Naive thymus-derived CD8-positive, alpha-beta T cell (primary cell): ENCODE measurements around the gene CSNK2A3. TPM values are rescaled to one million over a fixed set of nuclear protein-coding genes. Genes with fewer than 3 reads are reported as not detected.
"Not testable (repeated sequence)": the region's sequence is repeated elsewhere in the genome, so short reads cannot be mapped to it uniquely, and the experiment has no call there.

Source experiments
- ATAC-seq, 2 donors: fragments of 150-1000 bp; cut with Tn5 transposase in 1 of 2; sonication (Bioruptor Pico), chemical (Tn5 transposase) in 1 of 2; 1 replicate in 1 of 2; 2 replicates in 1 of 2; pipeline ENCODE4 v1.10.0; 2021; ENCODE audit warnings: mild to moderate bottlenecking in 2 of 2, moderate library complexity in 2 of 2
- POLR2A ChIA-PET: fragments of 350-600 bp; sonication (Branson Sonifier 250); formaldehyde crosslinking; loops from one replicate; lab custom pipeline; 2021; ENCODE audit warnings: antibody characterized with exemption; lab: Charles Lee
- DNase-seq, 10 donors: peaks; one replicate each; pipeline versions ENCODE4 v3.0.0 to v3.0.0-alpha.2; 2020 to 2022
- H3K27ac Mint-ChIP-seq, 10 donors: one replicate each; pipeline ENCODE4 v1.8.0; 2020 to 2022; ENCODE audit warnings: mild to moderate bottlenecking in 10 of 10, mixed read lengths in 10 of 10, moderate library complexity in 4 of 10, inconsistent platforms in 1 of 10
- H3K27me3 Mint-ChIP-seq, 5 donors: one replicate each; pipeline ENCODE4 v1.8.0; 2021 to 2022; ENCODE audit warnings: mixed read lengths in 5 of 5
- H3K36me3 Mint-ChIP-seq, 3 donors: one replicate each; pipeline ENCODE4 v1.8.0; 2020 to 2022; ENCODE audit warnings: mixed read lengths in 3 of 3, mild to moderate bottlenecking in 2 of 3, inconsistent platforms in 1 of 3
- H3K4me1 Mint-ChIP-seq, 4 donors: one replicate each; pipeline ENCODE4 v1.8.0; 2021 to 2022; ENCODE audit warnings: mixed read lengths in 4 of 4
- H3K4me3 Mint-ChIP-seq, 10 donors: one replicate each; pipeline ENCODE4 v1.8.0; 2020 to 2022; ENCODE audit warnings: mild to moderate bottlenecking in 10 of 10, mixed read lengths in 10 of 10, moderate library complexity in 6 of 10, inconsistent platforms in 1 of 10
- H3K9me3 Mint-ChIP-seq, 9 donors: one replicate each; pipeline ENCODE4 v1.8.0; 2020 to 2022; ENCODE audit warnings: mixed read lengths in 9 of 9, mild to moderate bottlenecking in 3 of 9, inconsistent platforms in 1 of 9, moderate library complexity in 1 of 9
- polyA plus RNA-seq, 3 donors: library from polyadenylated mRNA; unstranded; fragments of 300-500 nt; fragmentation: Illumina TruSeq; gene quantifications; one replicate each; pipeline ENCODE4 v1.2.3, GENCODE V29; 2021
- total RNA-seq, 8 experiments: library from RNA in 2 of 8; stranded (reverse) in 2 of 8; gene quantifications; one replicate each; pipeline ENCODE4 v1.2.3 and lab custom pipeline; 2021 to 2026

The CSNK2A3 gene
- total RNA-seq (1 to 10 TPM; 1.5 to 2.1 TPM), polyA plus RNA-seq (1 to 10 TPM in 2 of 3 donors, under 1 TPM in 1; 0.85 to 1.4 (median 1.3) TPM), total RNA-seq (lab: John Stamatoyannopoulos, UW) (1.00 to 5.4 (median 2.2) reads per million in 6 experiments)

DNA sequence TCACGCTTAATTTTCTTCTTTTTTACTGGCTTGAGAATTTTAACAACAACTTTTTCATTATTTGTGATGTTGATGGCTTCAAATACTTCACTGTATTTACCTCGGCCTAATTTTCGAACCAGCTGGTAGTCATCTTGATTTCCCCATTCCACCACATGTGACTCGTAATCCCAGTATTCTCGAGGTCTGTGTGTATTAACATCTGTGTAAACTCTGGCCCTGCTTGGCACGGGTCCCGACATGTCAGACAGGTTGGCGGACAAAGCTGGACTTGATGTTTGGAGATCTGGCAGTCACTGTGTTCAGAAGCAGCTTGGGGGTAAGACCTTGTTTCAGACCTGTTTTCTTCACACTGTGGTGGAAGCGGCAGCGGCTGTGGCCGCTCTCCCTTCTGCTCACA lies at the start of gene CSNK2A3:
CSNK2A3 (minus strand) TSS at position 373 of the 400 bp plus-strand sequence; CDS start at position 242, 131 bp downstream.
- H3K9me3 Mint-ChIP-seq, H3K36me3 Mint-ChIP-seq, ATAC-seq, POLR2A ChIA-PET, H3K4me1 Mint-ChIP-seq, DNase-seq, H3K27ac Mint-ChIP-seq, H3K4me3 Mint-ChIP-seq: not testable (repeated sequence)
- peaks cover 0 to 21% (median 7%) of the 10 kb centered on the region in 5 donors for H3K27me3 Mint-ChIP-seq

DNA sequence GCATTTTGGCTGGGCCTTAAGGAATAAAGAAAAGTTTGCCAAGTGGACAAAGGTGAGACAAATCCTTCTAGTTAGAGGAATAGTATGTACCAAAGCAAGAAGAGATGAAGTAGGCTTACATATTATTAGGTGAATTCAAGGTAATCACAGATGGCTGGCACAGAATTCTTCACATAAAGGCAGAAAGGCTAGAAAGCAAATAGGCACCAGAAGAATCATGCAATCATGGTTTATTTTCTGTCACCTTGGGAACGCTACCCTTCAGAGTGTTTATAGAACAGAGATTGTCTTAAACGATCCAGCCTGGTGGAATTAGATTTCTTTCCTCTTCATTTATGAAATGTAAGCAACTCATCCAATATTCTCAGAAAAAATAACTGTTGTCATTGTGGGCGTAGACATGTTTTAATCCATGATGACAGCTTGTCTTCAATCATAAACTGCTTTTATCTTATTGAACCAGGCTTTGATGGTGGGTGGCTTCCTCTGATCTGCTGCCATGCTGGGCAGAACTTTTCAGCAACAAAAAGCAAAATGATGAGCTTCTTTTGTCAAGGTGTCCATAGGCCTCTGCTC lies 49.0 kb upstream of the CSNK2A3 start:
- DNase-seq (no peak), ATAC-seq (no peak)
- H3K27me3 Mint-ChIP-seq = peaks cover 1 to 29% (median 9%) of the 10 kb centered on the region in 5 donors
- no peak overlapping the region for H3K4me3 Mint-ChIP-seq
- H3K36me3 Mint-ChIP-seq = no peaks in the 10 kb centered on the region
- POLR2A ChIA-PET = no interaction called here
- no peak overlapping the region for H3K27ac Mint-ChIP-seq
- no peaks in the 10 kb centered on the region for H3K9me3 Mint-ChIP-seq
- H3K4me1 Mint-ChIP-seq = peaks cover 0 to 2% (median 0%) of the 10 kb centered on the region in 4 donors

DNA sequence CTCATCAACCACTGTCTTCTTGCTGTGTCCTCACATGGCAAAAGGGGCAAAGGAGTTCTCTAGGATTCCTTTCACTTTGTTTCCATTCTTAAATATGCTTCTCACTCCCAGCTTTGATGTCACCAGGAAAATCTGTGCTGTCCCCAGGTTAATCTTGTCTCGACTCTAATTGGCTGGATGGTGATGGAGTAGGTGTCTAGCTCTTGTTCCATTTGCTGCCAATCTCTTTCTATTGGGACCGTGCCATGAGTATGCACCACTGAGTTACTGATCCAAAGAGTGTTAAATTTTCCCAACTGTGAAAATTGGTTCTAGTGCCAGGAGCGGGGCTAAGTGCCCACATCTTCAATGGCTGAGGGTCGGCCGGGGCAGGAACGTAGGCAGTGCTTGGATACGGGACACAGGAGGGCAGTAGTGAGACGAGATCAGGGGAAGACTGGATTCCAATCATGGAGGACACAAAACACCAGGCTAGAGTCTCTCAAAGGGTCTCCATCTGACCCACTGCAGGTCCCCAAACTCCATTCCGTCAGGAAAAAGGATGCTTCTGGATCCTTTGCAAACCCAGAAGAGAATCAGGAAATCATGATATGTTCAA lies 47.7 kb upstream of the CSNK2A3 start:
- Mint-ChIP-seq H3K27me3 (peaks cover 4 to 37% (median 8%) of the 10 kb centered on the region in 5 donors), H3K9me3 (no peaks in the 10 kb centered on the region), H3K36me3 (no peaks in the 10 kb centered on the region), H3K4me1 (peaks cover 0 to 2% (median 0%) of the 10 kb centered on the region in 4 donors), H3K27ac (no peak overlapping the region), H3K4me3 (no peak overlapping the region)
- POLR2A ChIA-PET = no interaction called here
- DNase-seq (no peak), ATAC-seq (no peak)

DNA sequence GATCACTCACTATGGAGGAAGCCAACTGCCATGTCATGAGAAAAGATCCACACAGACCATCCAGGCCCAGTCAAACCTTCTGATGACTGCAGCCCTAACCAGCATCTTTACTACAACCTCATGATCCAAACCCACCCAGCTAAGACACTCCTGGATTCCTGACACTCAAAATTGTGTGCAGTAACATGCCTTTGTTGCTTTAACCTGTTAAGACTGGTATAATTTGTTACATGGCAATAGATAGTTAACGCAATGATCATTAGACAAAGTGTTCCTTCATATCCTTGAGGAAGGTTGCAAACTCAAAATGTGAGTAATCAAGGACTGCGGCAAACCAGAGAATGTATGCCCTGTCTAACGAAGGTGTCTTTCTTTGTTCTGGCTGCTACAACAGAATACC lies 47.1 kb upstream of the CSNK2A3 start:
- DNase-seq (no peak), ATAC-seq (no peak)
- Mint-ChIP-seq H3K36me3 (no peaks in the 10 kb centered on the region), H3K27me3 (peaks cover 7 to 37% (median 8%) of the 10 kb centered on the region in 5 donors), H3K4me1 (peaks cover 0 to 2% (median 0%) of the 10 kb centered on the region in 4 donors), H3K27ac (no peak overlapping the region), H3K4me3 (no peak overlapping the region), H3K9me3 (no peaks in the 10 kb centered on the region)
- POLR2A ChIA-PET = interaction anchor here (0.5 kb wide), 1 partner anchor 8 kb away, joined by 5 read pairs; no protein-coding TSS in a partner anchor

DNA sequence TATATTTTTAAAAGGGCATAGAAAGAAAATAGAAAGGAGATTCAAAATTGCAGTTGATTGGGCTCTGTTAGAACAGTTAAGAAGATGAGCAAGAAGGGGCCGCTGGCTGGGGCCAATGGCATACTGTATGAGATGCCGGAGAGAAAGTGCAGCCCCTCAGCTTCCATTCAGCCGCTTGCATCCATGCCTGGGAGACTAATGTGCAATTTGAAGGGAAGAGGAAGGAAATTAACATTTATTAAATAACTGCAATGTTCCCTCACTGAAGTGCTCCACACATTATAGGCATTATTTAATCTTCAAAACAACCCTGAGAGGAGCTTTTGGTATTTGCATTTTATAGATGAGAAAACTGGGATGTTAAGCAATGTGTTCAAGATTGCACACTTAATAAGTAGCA lies 44.7 kb upstream of the CSNK2A3 start:
- Mint-ChIP-seq H3K36me3 (no peaks in the 10 kb centered on the region), H3K9me3 (no peaks in the 10 kb centered on the region), H3K27ac (no peak overlapping the region), H3K27me3 (peaks cover 3 to 22% (median 5%) of the 10 kb centered on the region in 5 donors), H3K4me1 (no peaks in the 10 kb centered on the region), H3K4me3 (no peak overlapping the region)
- POLR2A ChIA-PET = no interaction called here
- DNase-seq = no peak
- no peak for ATAC-seq

DNA sequence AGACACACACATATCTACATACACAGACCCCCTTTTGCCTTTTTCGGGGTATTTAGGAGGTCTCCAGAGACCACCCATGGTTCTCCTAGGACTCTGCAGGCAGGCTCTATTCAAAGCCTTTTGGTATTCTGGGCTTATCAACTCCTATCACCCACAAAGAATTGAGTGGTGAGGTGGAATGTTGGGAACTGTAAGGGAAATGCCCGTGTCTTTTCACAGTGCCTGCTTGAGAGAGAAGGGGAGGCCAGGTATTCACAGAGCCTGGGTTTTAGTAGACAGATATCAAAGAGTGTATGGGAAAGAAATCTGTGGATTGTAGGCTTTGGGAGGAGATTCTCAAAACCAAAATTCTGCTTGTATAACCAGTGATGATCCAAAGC lies 44.0 kb upstream of the CSNK2A3 start:
- DNase-seq (no peak), ATAC-seq (no peak)
- no peaks in the 10 kb centered on the region for H3K9me3 Mint-ChIP-seq
- peaks cover 3 to 22% (median 5%) of the 10 kb centered on the region in 5 donors for H3K27me3 Mint-ChIP-seq
- H3K27ac Mint-ChIP-seq = no peak overlapping the region
- no peak overlapping the region for H3K4me3 Mint-ChIP-seq
- POLR2A ChIA-PET = no interaction called here
- no peaks in the 10 kb centered on the region for H3K4me1 Mint-ChIP-seq
- no peaks in the 10 kb centered on the region for H3K36me3 Mint-ChIP-seq

DNA sequence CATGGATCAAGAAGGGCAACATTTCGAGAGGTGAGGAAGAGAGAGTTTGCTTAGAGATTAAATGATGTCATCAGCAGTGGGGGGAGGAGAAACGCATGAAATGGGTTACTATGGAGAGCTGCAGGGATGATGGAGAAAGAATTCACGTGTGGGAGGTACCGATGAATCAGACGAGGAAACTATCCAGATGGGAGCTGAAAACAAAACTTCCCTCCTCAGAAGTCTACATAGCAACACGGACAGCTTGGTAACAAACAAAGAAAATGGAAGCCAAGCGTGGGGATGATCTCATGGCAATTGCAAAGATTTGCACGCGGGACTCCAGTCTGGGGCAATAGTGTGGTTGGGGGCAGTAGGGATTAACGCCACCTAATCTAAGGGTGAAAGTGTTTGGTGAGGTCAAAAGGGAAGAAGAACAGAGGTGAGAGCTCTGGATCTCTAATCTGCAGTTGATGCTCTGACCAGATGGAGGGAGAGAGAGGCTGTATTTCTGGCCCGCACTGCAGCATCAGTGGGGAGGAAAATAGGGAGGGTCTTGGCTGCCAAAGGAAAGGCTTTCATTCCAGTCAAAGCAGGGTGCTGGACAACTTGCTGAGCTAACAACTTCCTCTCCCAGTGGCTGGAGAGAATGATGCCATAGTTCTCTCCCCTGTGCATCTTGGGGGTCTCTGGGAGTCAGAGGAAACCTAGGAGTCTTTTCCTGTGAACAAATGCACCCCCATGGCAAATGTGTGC lies 43.4 kb upstream of the CSNK2A3 start:
- Mint-ChIP-seq H3K36me3 (no peaks in the 10 kb centered on the region), H3K27ac (no peak overlapping the region), H3K27me3 (peaks cover 3 to 22% (median 5%) of the 10 kb centered on the region in 5 donors), H3K9me3 (no peaks in the 10 kb centered on the region), H3K4me3 (no peak overlapping the region), H3K4me1 (no peaks in the 10 kb centered on the region)
- POLR2A ChIA-PET = no interaction called here
- no peak for DNase-seq
- no peak for ATAC-seq

DNA sequence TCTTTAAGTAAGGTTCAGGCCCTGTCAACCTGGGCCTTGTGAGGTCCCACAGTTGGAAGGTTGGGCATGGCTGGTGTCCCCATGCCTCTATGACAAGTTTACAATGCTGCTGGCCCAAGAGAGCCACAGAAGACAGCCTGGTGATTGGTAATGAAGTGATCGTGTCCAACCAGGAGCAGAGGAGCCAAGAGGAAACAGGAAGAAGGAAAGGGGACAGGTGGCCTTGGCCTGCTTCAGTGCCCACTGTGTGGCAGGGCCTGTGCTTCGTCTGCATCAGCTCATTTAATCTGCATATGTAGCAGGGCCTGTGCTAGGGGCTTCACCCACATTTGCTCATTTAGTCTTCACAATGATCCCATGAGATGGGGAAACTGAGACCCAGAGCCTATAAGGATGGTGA lies 42.1 kb upstream of the CSNK2A3 start:
- no peak overlapping the region for H3K4me3 Mint-ChIP-seq
- no peaks in the 10 kb centered on the region for H3K4me1 Mint-ChIP-seq
- DNase-seq (no peak), ATAC-seq (no peak)
- H3K27me3 Mint-ChIP-seq = peaks cover 3 to 22% (median 5%) of the 10 kb centered on the region in 5 donors
- POLR2A ChIA-PET = no interaction called here
- H3K36me3 Mint-ChIP-seq = no peaks in the 10 kb centered on the region
- no peak overlapping the region for H3K27ac Mint-ChIP-seq
- H3K9me3 Mint-ChIP-seq = no peaks in the 10 kb centered on the region

DNA sequence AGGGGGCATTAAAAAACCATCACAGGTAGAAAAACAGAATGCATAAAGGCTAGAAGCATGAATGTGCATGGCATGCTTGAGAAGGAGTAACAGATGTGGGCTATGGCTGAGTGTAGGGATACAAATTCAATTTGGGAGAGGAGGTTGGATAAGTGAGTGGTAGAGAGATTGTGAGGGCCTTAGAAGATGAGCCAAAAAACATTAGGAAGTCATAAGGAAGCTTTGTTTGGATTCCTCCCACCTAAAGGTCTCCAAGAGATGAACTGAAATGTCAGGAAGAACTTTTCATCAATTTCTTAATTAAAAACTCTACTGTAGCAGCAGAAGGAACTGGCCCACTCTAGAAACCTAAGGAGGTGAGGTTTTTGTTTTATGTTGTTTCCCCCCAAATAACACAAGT lies 41.2 kb upstream of the CSNK2A3 start:
- POLR2A ChIA-PET = no interaction called here
- H3K27ac Mint-ChIP-seq = no peak overlapping the region
- peaks cover 3 to 22% (median 5%) of the 10 kb centered on the region in 5 donors for H3K27me3 Mint-ChIP-seq
- H3K9me3 Mint-ChIP-seq = no peaks in the 10 kb centered on the region
- no peaks in the 10 kb centered on the region for H3K36me3 Mint-ChIP-seq
- DNase-seq = no peak
- no peak overlapping the region for H3K4me3 Mint-ChIP-seq
- no peak for ATAC-seq
- no peaks in the 10 kb centered on the region for H3K4me1 Mint-ChIP-seq

DNA sequence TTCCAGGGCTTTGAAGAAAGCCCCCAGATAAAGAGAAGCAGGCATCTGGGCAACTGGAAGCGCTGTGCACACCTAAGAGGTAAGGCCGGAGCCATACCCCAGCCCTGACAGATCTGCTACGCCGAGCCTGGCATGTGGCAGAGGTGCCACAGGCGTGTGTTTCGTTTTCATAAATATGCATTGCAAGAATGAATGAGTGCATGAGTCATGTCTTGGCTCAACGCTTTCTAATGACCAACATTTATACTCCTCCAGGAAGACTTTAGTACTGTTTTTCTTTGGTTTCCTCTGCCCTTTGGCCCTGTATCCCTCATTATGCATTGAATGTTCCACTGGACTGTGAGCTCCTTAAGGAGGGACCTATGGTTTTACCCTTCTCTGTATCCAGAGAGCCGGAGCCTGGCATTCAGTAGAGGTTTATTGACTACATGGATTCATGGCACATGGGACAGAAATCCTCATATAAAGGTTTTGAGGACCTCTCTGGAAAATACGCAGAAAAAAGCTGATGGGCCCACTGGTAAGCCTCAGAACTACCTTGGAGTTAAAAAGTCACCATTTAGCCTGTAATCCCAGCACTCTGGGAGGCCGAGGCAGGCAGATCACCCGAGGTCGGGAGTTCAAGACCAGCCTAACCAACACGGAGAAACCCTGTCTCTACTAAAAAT lies 38.9 kb upstream of the CSNK2A3 start:
- Mint-ChIP-seq H3K27ac (no peak overlapping the region), H3K36me3 (no peaks in the 10 kb centered on the region), H3K27me3 (peaks cover 5 to 22% (median 6%) of the 10 kb centered on the region in 5 donors), H3K9me3 (no peaks in the 10 kb centered on the region), H3K4me1 (peaks cover 0 to 2% (median 0%) of the 10 kb centered on the region in 4 donors), H3K4me3 (no peak overlapping the region)
- POLR2A ChIA-PET = no interaction called here
- ATAC-seq (no peak), DNase-seq (no peak)

DNA sequence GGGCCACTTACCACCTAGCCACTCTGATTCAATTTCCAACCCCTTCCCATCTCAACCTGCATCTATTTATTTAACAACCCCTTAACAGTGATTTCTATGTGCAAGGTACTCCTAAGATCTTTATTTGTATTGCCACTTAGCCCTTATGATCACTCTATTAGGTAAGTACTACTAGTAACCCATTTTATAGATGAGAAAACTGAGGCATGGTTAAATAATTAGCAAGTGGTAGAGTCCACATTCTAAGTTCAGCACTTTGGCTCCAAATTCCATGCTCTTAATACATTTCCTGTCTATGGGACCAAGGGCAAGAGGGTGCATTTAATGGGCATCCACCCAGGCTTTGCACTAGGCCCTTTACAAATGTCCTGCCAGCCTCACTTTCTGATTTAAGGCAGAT lies 38.1 kb upstream of the CSNK2A3 start:
- DNase-seq (no peak), ATAC-seq (no peak)
- Mint-ChIP-seq H3K4me3 (no peak overlapping the region), H3K27me3 (peaks cover 3 to 15% (median 6%) of the 10 kb centered on the region in 5 donors), H3K27ac (no peak overlapping the region), H3K9me3 (no peaks in the 10 kb centered on the region), H3K36me3 (no peaks in the 10 kb centered on the region), H3K4me1 (peaks cover 0 to 2% (median 0%) of the 10 kb centered on the region in 4 donors)
- POLR2A ChIA-PET = no interaction called here

DNA sequence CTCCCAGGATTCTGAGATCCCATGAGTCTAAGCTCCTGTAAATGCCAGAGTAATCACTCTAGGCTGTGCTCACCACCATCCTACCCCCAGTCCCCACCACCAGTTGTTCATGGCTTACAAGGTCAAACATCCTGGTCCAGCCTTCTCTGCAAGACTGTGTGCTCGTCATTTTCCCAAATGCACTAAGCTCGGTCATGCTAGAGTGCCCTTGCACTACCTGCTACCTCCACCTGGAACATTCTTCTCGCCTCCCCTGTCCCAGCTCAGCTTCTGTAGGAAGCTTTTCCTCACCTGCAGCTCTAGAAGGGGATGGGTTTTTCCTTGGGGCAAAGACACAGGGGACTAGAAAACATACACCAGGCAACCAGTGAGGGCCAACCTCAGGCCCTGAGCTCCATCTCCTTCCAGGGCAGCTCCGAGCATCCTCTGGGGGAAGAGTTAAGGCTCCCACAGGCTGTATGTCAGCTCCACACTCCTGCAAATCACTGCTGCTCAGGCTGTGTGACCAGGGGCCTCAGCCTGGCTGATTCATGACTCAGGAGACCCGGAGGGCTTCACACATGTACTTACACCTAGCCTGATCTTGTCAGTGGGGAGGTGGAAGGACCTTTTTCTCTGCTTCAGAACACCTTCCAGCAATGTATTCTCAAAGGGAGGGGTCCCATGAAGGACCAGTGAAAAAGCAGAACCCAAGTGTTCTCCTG lies 37.2 kb upstream of the CSNK2A3 start:
- Mint-ChIP-seq H3K27me3 (peaks cover 1 to 10% (median 4%) of the 10 kb centered on the region in 5 donors), H3K4me3 (no peak overlapping the region), H3K36me3 (no peaks in the 10 kb centered on the region), H3K9me3 (no peaks in the 10 kb centered on the region), H3K4me1 (peaks cover 0 to 2% (median 0%) of the 10 kb centered on the region in 4 donors), H3K27ac (no peak overlapping the region)
- ATAC-seq = no peak
- DNase-seq = no peak
- POLR2A ChIA-PET = no interaction called here
